ENCODE results near the gene KCNAB2.

The KCNAB2 gene

GRCh38 chr1:6033124-6033523 is 12.6 kb upstream of the KCNAB2 start:
- no peak for ATAC-seq
- no peak for TF ChIP-seq TCF4 (CRISPR knock-in tag; IDR thresholded peaks at IDR 0.05; ENCODE audit: borderline replicate concordance)

DNA sequence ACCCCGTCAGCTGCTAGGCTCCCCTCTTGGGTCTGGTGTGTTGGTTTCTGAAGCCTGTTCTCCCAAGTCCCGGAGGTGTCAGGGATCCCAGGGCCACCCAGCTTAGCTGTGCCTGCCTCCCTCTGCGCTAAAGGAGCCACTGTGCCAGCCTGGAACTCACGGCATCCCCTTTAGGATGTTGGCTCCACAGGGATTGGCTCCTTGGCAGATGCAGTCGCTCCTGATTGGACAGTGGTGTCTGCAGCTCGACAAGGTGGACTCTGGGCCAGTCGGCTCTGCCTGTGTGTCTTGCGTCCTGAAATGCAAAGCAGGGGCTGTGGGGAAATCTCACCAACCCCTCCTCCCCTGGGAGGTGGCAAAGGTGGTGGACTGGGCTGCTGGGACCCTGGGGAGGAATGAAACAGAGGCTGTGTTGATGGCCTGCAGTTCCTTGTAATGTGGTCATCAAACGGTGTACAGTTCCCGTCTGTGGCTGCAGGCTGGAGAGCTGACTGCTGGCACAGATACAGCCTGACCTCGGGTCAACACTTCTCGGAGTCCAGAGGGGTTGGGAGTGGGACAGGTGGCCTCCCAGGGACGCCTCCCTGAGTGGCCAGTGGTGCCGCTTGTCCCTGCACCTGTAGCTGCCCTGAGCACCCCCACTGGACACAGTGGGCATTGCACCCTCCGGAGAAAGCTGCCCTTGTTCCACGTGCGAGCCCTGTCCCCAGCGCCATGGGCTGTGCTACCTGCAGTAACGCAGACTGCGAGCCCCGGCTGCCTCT is 11.5 kb upstream of the KCNAB2 start:
- TF ChIP-seq SNAI2 (CRISPR knock-in tag; IDR thresholded peaks at IDR 0.05) (peak; percentile 38; the same call in 1 of the 2 replicates), TCF4 (CRISPR knock-in tag; IDR thresholded peaks at IDR 0.05; ENCODE audit: borderline replicate concordance) (no peak), ZC3H10 (CRISPR knock-in tag; IDR thresholded peaks at IDR 0.05) (no peak)
- peak; percentile 94 for ATAC-seq

DNA sequence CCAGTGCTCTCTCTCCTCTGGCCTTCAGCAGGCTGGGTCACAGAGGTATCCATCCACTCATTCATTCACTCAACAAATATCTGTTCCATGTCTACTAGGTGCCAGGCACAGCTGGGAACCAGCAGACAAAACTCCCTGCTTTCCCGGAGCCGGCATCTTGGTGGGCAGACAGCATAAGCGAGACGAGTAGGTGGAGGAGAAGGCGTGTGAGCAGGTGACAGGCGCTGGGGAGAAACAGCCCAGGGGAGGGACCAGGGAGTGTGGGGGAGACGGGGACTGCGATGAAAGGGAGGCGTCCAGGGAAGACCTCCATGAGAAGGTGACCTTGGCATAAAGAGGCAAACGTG is 11.0 kb upstream of the KCNAB2 start:
- no peak for TF ChIP-seq BACH2 (CRISPR knock-in tag; IDR thresholded peaks at IDR 0.05; ENCODE audit: borderline replicate concordance)
- no peak for TF ChIP-seq GLIS3 (CRISPR knock-in tag; IDR thresholded peaks at IDR 0.05)
- ATAC-seq = no peak

DNA sequence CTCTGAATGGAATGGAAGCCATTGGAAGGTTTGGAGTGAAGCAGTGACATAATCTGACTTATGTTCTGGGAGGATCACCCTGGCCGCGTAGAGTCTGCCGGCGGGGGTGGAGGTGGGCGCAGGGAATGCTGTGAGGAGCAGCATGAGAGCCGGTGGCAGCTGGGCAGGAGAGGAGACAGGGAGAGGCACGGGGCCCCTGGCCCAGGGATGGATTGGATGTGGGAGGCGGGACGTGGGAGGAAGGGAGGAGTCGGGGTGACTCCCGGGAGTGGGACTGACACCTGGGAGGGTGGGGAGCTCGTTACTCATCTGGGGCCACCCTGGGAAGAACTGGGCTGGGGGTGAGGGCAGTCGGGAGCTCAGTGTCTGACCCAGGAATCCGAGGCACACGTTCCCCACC is 10.4 kb upstream of the KCNAB2 start:
- no peak for ATAC-seq
- TF ChIP-seq TCF4 (CRISPR knock-in tag; IDR thresholded peaks at IDR 0.05; ENCODE audit: borderline replicate concordance) (no peak), TOX (CRISPR knock-in tag; IDR thresholded peaks at IDR 0.05; ENCODE audit: borderline replicate concordance) (no peak), ZFP3 (CRISPR knock-in tag; IDR thresholded peaks at IDR 0.05) (no peak), CREB5 (CRISPR knock-in tag; IDR thresholded peaks at IDR 0.05; ENCODE audit: low read depth) (no peak), CSDC2 (CRISPR knock-in tag; IDR thresholded peaks at IDR 0.05) (no peak), ZNF565 (CRISPR knock-in tag; conservative IDR thresholded peaks at IDR 0.05; ENCODE audit: low read depth) (no peak), RARB (CRISPR knock-in tag; IDR thresholded peaks at IDR 0.05) (no peak), BACH2 (CRISPR knock-in tag; IDR thresholded peaks at IDR 0.05; ENCODE audit: borderline replicate concordance) (no peak)
- TF ChIP-seq, protein P1, sequence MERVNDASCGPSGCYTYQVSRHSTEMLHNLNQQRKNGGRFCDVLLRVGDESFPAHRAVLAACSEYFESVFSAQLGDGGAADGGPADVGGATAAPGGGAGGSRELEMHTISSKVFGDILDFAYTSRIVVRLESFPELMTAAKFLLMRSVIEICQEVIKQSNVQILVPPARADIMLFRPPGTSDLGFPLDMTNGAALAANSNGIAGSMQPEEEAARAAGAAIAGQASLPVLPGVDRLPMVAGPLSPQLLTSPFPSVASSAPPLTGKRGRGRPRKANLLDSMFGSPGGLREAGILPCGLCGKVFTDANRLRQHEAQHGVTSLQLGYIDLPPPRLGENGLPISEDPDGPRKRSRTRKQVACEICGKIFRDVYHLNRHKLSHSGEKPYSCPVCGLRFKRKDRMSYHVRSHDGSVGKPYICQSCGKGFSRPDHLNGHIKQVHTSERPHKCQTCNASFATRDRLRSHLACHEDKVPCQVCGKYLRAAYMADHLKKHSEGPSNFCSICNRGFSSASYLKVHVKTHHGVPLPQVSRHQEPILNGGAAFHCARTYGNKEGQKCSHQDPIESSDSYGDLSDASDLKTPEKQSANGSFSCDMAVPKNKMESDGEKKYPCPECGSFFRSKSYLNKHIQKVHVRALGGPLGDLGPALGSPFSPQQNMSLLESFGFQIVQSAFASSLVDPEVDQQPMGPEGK (CRISPR knock-in tag; IDR thresholded peaks at IDR 0.05; ENCODE audit: borderline replicate concordance) = no peak

GRCh38 chr1:6035719-6036118 is 10.0 kb upstream of the KCNAB2 start:
- ATAC-seq = no peak

More at GRCh38 chr1:6035719-6036118, 10.0 kb upstream of the KCNAB2 start:
- TF ChIP-seq BACH2 (CRISPR knock-in tag; IDR thresholded peaks at IDR 0.05; ENCODE audit: borderline replicate concordance) (no peak), CREB5 (CRISPR knock-in tag; IDR thresholded peaks at IDR 0.05; ENCODE audit: low read depth) (no peak), CSRNP3 (CRISPR knock-in tag; IDR thresholded peaks at IDR 0.05) (no peak), ZFP3 (CRISPR knock-in tag; IDR thresholded peaks at IDR 0.05) (no peak), TOX (CRISPR knock-in tag; IDR thresholded peaks at IDR 0.05; ENCODE audit: borderline replicate concordance) (no peak), ZC3H10 (CRISPR knock-in tag; IDR thresholded peaks at IDR 0.05) (no peak), ARNTL (CRISPR knock-in tag; IDR thresholded peaks at IDR 0.05; ENCODE audit: borderline replicate concordance, low read depth) (no peak), ZNF565 (CRISPR knock-in tag; conservative IDR thresholded peaks at IDR 0.05; ENCODE audit: low read depth) (no peak), PPARA (CRISPR knock-in tag; IDR thresholded peaks at IDR 0.05; ENCODE audit: borderline replicate concordance) (no peak), OSR1 (CRISPR knock-in tag; IDR thresholded peaks at IDR 0.05) (no peak), GLIS3 (CRISPR knock-in tag; IDR thresholded peaks at IDR 0.05) (no peak), ZNF8 (CRISPR knock-in tag; IDR thresholded peaks at IDR 0.05) (no peak), ISL1 (CRISPR knock-in tag; IDR thresholded peaks at IDR 0.05) (no peak), RARB (CRISPR knock-in tag; IDR thresholded peaks at IDR 0.05) (no peak), TCF4 (CRISPR knock-in tag; IDR thresholded peaks at IDR 0.05; ENCODE audit: borderline replicate concordance) (no peak), ESRRG (CRISPR knock-in tag; IDR thresholded peaks at IDR 0.05) (no peak)
- TF ChIP-seq, protein P2, sequence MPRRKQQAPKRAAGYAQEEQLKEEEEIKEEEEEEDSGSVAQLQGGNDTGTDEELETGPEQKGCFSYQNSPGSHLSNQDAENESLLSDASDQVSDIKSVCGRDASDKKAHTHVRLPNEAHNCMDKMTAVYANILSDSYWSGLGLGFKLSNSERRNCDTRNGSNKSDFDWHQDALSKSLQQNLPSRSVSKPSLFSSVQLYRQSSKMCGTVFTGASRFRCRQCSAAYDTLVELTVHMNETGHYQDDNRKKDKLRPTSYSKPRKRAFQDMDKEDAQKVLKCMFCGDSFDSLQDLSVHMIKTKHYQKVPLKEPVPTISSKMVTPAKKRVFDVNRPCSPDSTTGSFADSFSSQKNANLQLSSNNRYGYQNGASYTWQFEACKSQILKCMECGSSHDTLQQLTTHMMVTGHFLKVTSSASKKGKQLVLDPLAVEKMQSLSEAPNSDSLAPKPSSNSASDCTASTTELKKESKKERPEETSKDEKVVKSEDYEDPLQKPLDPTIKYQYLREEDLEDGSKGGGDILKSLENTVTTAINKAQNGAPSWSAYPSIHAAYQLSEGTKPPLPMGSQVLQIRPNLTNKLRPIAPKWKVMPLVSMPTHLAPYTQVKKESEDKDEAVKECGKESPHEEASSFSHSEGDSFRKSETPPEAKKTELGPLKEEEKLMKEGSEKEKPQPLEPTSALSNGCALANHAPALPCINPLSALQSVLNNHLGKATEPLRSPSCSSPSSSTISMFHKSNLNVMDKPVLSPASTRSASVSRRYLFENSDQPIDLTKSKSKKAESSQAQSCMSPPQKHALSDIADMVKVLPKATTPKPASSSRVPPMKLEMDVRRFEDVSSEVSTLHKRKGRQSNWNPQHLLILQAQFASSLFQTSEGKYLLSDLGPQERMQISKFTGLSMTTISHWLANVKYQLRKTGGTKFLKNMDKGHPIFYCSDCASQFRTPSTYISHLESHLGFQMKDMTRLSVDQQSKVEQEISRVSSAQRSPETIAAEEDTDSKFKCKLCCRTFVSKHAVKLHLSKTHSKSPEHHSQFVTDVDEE (CRISPR knock-in tag; IDR thresholded peaks at IDR 0.05) = no peak
- TF ChIP-seq, protein P1 (CRISPR knock-in tag; IDR thresholded peaks at IDR 0.05; ENCODE audit: borderline replicate concordance) = no peak

Data from SK-N-SH treated with all-trans-retinoic acid at 6 μM for 48 hours (cell line).